ENCODE data around the gene RNF40. TPM values are rescaled to one million over a fixed set of nuclear protein-coding genes. Genes with fewer than 3 reads are reported as not detected.

RNF40 gene
- polyA plus RNA-seq, 1 donor (not counting 4 experiments of a cell fraction or from before 2014, with no cell fraction given): 52.7 TPM

Small RNA genes within 50 kb of the gene (small RNA-seq; reads per million reads assigned to genes)
- 0 reads per million in 3 experiments for gene RF00017 (ENCODE audit: insufficient read length in 3 of 3, low read depth in 3 of 3, low replicate concordance in 1 of 3)

Other genes with a start within 250 kb of the RNF40 start
- gene ZNF768, start 235.8 kb upstream of the RNF40 start, polyA plus RNA-seq: 10.9 to 16.6 TPM (median 13.7 TPM) in 3 replicates
- 2.2 to 4.3 TPM (median 2.7 TPM) in 3 replicates for gene ZNF747, start 227.5 kb upstream of the RNF40 start, polyA plus RNA-seq
- 1.6 to 2.3 TPM (median 1.6 TPM) in 3 replicates for gene ZNF764, start 203.9 kb upstream of the RNF40 start, polyA plus RNA-seq
- 3.8 to 4.9 TPM (median 4.3 TPM) in 3 replicates for gene ZNF688, start 190.6 kb upstream of the RNF40 start, polyA plus RNA-seq
- gene ZNF785, start 176.6 kb upstream of the RNF40 start, polyA plus RNA-seq: 3.4 to 4.6 TPM (median 4.1 TPM) in 3 replicates
- gene ZNF689, start 151.9 kb upstream of the RNF40 start, polyA plus RNA-seq: 2.1 to 5.7 TPM (median 3.3 TPM) in 3 replicates
- 4.3 to 7.4 TPM (median 4.8 TPM) in 3 replicates for gene PRR14, start 111.4 kb upstream of the RNF40 start, polyA plus RNA-seq
- gene FBRS, start 103.9 kb upstream of the RNF40 start, polyA plus RNA-seq: 5.1 to 7.7 TPM (median 7.3 TPM) in 3 replicates
- gene SRCAP, start 63.2 kb upstream of the RNF40 start, polyA plus RNA-seq: 1.0 to 4.6 TPM (median 1.4 TPM) in 3 replicates
- 28.9 to 40.6 TPM (median 31.8 TPM) in 3 replicates for gene PHKG2, start 13.9 kb upstream of the RNF40 start, polyA plus RNA-seq
- 2.2 to 3.0 TPM (median 2.3 TPM) in 3 replicates for gene CFAP119, start 260 bp upstream of the RNF40 start, polyA plus RNA-seq
- gene ZNF629, start 24.9 kb downstream of the RNF40 start, polyA plus RNA-seq: 3.6 to 6.0 TPM (median 4.1 TPM) in 3 replicates
- 18.5 to 22.4 TPM (median 19.2 TPM) in 3 replicates for gene BCL7C, start 131.8 kb downstream of the RNF40 start, polyA plus RNA-seq
- gene CTF1, start 134.3 kb downstream of the RNF40 start, polyA plus RNA-seq: 2.1 to 3.2 TPM (median 2.6 TPM) in 3 replicates
- gene FBXL19, start 161.2 kb downstream of the RNF40 start, polyA plus RNA-seq: 9.6 to 15.0 TPM (median 10.2 TPM) in 3 replicates
- gene ORAI3, start 186.7 kb downstream of the RNF40 start, polyA plus RNA-seq: 8.1 to 12.7 TPM (median 10.8 TPM) in 3 replicates
- gene SETD1A, start 195.4 kb downstream of the RNF40 start, polyA plus RNA-seq: 0.94 to 3.7 TPM (median 1.1 TPM) in 3 replicates
- gene HSD3B7, start 222.9 kb downstream of the RNF40 start, polyA plus RNA-seq: 2.0 to 3.5 TPM (median 2.4 TPM) in 3 replicates
- gene STX1B, start 248.3 kb downstream of the RNF40 start, polyA plus RNA-seq: 0.34 to 0.55 TPM (median 0.50 TPM) in 3 replicates

Measured in keratinocyte (primary cell).